ENCODE measurements around the gene GC.

DNA sequence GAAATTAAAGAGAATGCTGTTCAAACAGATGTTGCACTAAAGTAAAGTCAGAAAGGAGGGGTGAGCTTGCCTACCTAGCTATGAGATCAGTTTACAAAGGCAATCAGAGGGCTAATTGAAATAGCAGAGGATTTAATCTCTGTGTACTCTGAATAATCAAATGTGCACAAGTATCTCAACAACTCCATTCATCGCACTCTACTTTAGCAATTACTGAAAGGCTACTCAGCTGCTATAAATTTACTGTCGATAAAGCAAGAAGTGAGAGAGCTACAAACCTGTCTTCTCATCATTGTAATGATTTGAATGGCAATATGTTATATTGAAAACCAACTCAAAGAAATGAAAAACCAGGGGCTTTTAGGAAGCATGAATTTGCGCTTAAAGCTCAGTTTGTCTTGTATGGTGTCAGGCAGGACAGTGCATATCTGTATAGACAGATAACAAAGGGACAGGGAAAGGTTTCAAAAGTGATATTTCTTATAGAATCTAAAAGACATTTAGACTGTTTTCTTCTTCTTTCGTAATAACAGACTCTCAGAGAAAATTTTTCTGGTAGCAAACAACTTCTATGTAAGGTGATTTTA lies 34.8 kb downstream of the GC start:
- TF ChIP-seq, protein P1, sequence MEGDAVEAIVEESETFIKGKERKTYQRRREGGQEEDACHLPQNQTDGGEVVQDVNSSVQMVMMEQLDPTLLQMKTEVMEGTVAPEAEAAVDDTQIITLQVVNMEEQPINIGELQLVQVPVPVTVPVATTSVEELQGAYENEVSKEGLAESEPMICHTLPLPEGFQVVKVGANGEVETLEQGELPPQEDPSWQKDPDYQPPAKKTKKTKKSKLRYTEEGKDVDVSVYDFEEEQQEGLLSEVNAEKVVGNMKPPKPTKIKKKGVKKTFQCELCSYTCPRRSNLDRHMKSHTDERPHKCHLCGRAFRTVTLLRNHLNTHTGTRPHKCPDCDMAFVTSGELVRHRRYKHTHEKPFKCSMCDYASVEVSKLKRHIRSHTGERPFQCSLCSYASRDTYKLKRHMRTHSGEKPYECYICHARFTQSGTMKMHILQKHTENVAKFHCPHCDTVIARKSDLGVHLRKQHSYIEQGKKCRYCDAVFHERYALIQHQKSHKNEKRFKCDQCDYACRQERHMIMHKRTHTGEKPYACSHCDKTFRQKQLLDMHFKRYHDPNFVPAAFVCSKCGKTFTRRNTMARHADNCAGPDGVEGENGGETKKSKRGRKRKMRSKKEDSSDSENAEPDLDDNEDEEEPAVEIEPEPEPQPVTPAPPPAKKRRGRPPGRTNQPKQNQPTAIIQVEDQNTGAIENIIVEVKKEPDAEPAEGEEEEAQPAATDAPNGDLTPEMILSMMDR (IDR thresholded peaks at IDR 0.05) = no peak
- no peak for TF ChIP-seq POLR2A (IDR thresholded peaks at IDR 0.05)
